Neural cell (in vitro differentiated cells): Measurements from ENCODE around the gene LAMA5. TPM values are rescaled to one million over a fixed set of nuclear protein-coding genes. Genes with fewer than 3 reads are reported as not detected.

Source experiments
- H2AFZ ChIP-seq: fragments of 200-600, 300-800 bp; sonication (generic), shearing (Covaris generic); 2 replicates; pipeline ENCODE4 v1.6.0; 2014; ENCODE audit warnings: low read depth, mild to moderate bottlenecking, antibody characterized with exemption, low read length, moderate library complexity
- H3F3A ChIP-seq: fragments of 200-600 bp; shearing (Covaris generic); 2 replicates; pipeline ENCODE4 v1.6.1; 2016; ENCODE audit warnings: mild to moderate bottlenecking, moderate library complexity, mixed read lengths, antibody characterized with exemption, low read length; ENCODE audit not compliant: insufficient read depth, poor library complexity, severe bottlenecking
- H3K27ac ChIP-seq: fragments of 200-600, 300-800 bp; sonication (generic), shearing (Covaris generic); 2 replicates; pipeline ENCODE4 v1.5.1; 2014; ENCODE audit warnings: mild to moderate bottlenecking, low read length, moderate library complexity
- H3K27me3 ChIP-seq: fragments of 300-800, 200-600 bp; sonication (generic), shearing (Covaris generic); 2 replicates; pipeline ENCODE4 v1.6.0; 2014; ENCODE audit warnings: mild to moderate bottlenecking, low read depth, low read length, moderate library complexity; ENCODE audit not compliant: insufficient read depth
- H3K36me3 ChIP-seq: fragments of 300-800, 200-600 bp; sonication (generic), shearing (Covaris generic); 2 replicates; pipeline ENCODE4 v1.5.1; 2014; ENCODE audit warnings: mild to moderate bottlenecking, antibody characterized with exemption, low read length, moderate library complexity; ENCODE audit not compliant: insufficient read depth
- H3K4me2 ChIP-seq: fragments of 300-800, 200-600 bp; sonication (generic), shearing (Covaris generic); 2 replicates; pipeline ENCODE4 v1.6.0; 2014; ENCODE audit warnings: mild to moderate bottlenecking, low read length
- H3K4me3 ChIP-seq: fragments of 300-800, 200-600 bp; sonication (generic), shearing (Covaris generic); 2 replicates; pipeline ENCODE4 v1.5.1; 2014; ENCODE audit warnings: mild to moderate bottlenecking, low read length, moderate library complexity
- H3K79me2 ChIP-seq: fragments of 200-600 bp; shearing (Covaris generic); replicated peaks from 2 replicates; pipeline ENCODE4 v1.6.0; 2014; ENCODE audit warnings: mild to moderate bottlenecking, low read length, moderate library complexity; ENCODE audit not compliant: insufficient read depth
- H3K9ac ChIP-seq: fragments of 300-800, 200-600 bp; sonication (generic), shearing (Covaris generic); 2 replicates; pipeline ENCODE4 v1.6.1; 2016; ENCODE audit warnings: mild to moderate bottlenecking, low read length, mixed read lengths
- H3K9me2 ChIP-seq: fragments of 200-600 bp; shearing (Covaris generic); 2 replicates; pipeline ENCODE4 v1.6.1; 2016; ENCODE audit warnings: mild to moderate bottlenecking, low read length, mixed read lengths; ENCODE audit not compliant: insufficient read depth
- H3K9me3 ChIP-seq: fragments of 200-600, 300-800 bp; sonication (generic), shearing (Covaris generic); 2 replicates; pipeline ENCODE4 v1.6.1; 2016; ENCODE audit warnings: mild to moderate bottlenecking, mixed run types, low read length, moderate library complexity, mixed read lengths
- H4K20me1 ChIP-seq: fragments of 200-600 bp; shearing (Covaris generic); 2 replicates; pipeline ENCODE4 v1.6.1; 2016; ENCODE audit warnings: mild to moderate bottlenecking, mixed run types; ENCODE audit not compliant: insufficient read depth
- CTCF ChIP-seq: fragments of 450-650 bp; IDR thresholded peaks from 2 replicates; pipeline ENCODE4 v1.5.1; 2014; ENCODE audit warnings: antibody characterized with exemption, mild to moderate bottlenecking, moderate library complexity; ENCODE audit not compliant: poor library complexity, severe bottlenecking
- EP300 ChIP-seq: fragments of 450-650 bp; conservative IDR thresholded peaks from 2 replicates; pipeline ENCODE4 v1.6.1; 2014; ENCODE audit warnings: antibody characterized with exemption, mild to moderate bottlenecking, moderate library complexity; ENCODE audit not compliant: poor library complexity, severe bottlenecking
- EZH2 ChIP-seq: fragments of 200-600, 300-800 bp; shearing (Covaris generic), sonication (generic); IDR thresholded peaks from 2 replicates; pipeline ENCODE4 v1.6.1; 2014; ENCODE audit warnings: antibody characterized with exemption, low read length, borderline replicate concordance, mild to moderate bottlenecking; ENCODE audit not compliant: insufficient read depth, poor library complexity, severe bottlenecking
- MXI1 ChIP-seq: fragments of 450-650 bp; conservative IDR thresholded peaks from 2 replicates; pipeline ENCODE4 v1.6.1; 2014; ENCODE audit warnings: antibody characterized with exemption, mild to moderate bottlenecking; ENCODE audit not compliant: poor library complexity, severe bottlenecking
- POLR2AphosphoS5 ChIP-seq: IDR thresholded peaks from 2 replicates; pipeline ENCODE4 v1.6.1; 2012
- RAD21 ChIP-seq: fragments of 450-650 bp; conservative IDR thresholded peaks from 2 replicates; pipeline ENCODE4 v1.6.1; 2014; ENCODE audit warnings: antibody characterized with exemption, mild to moderate bottlenecking, moderate library complexity
- REST ChIP-seq: IDR thresholded peaks from 2 replicates; pipeline ENCODE4 v1.6.1; 2012; ENCODE audit warnings: borderline replicate concordance
- SMC3 ChIP-seq: fragments of 450-650 bp; conservative IDR thresholded peaks from 2 replicates; pipeline ENCODE4 v1.6.1; 2014; ENCODE audit warnings: antibody characterized with exemption, mild to moderate bottlenecking, moderate library complexity; ENCODE audit not compliant: poor library complexity
- TAF1 ChIP-seq: IDR thresholded peaks from 2 replicates; pipeline ENCODE4 v1.6.1; 2012; ENCODE audit warnings: low read depth
- polyA plus RNA-seq: library from polyadenylated mRNA; depleted of rRNA; stranded (reverse); fragments of >200 nt; gene quantifications from 2 replicates; pipeline ENCODE4 v1.2.3, GENCODE V29; 2014

LAMA5 gene
- polyA plus RNA-seq, 1 donor from 2014 or later: 27.2 TPM

DNA sequence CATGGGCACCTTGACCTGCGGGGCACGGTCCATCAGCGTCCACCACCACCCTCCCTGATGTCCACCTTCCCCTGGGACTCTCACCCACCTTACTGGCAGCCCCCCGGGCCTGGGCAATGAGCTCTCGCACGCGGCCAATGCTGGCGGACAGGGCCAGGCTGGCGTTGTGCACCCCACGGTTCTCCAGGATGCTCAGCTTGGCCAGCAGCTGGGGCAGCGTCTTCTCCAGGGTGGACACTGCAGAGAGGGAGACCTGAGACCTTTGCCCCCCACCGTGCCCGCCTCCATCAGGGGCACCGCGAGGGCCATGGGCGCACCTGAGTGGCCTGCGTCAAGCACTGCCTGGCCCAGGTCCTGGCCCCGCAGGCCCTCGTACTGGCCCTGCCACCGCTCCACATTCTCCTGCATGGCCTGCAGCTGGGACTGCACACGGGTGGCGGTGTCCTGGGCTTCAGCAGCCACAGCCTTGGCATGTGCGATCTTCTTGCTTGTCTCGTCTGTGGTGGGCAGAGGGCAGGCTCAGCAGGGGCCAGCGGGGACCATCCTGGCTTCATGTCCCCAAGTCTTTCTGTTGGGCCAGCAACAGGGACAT, 52.3 kb downstream of the LAMA5 start:
- TF ChIP-seq REST (no peak), SMC3 (no peak), EP300 (no peak), MXI1 (no peak), CTCF (no peak), RAD21 (no peak), EZH2 (no peak), TAF1 (no peak), POLR2AphosphoS5 (no peak)

GRCh38 chr20:62314339-62314638, 52.8 kb downstream of the LAMA5 start:
- H3K9me3 ChIP-seq: no peaks in the 10 kb centered on the region
- H3K27me3 ChIP-seq: no peaks in the 10 kb centered on the region
- H3K27ac ChIP-seq: no peak overlapping the region
- H4K20me1 ChIP-seq: no peaks in the 10 kb centered on the region
- H3K36me3 ChIP-seq: no peaks in the 10 kb centered on the region
- TF ChIP-seq TAF1 (no peak), CTCF (no peak), REST (no peak), SMC3 (no peak), EP300 (no peak), POLR2AphosphoS5 (no peak), RAD21 (no peak), EZH2 (no peak), MXI1 (no peak)
- H3F3A ChIP-seq: no peaks in the 10 kb centered on the region
- no peak overlapping the region for H3K4me3 ChIP-seq
- H2AFZ ChIP-seq: no peak overlapping the region
- no peak overlapping the region for H3K9ac ChIP-seq
- no peak overlapping the region for H3K4me2 ChIP-seq
- H3K9me2 ChIP-seq: no peaks in the 10 kb centered on the region
- H3K79me2 ChIP-seq: no peaks in the 10 kb centered on the region

More for the DNA sequence above, 52.3 kb downstream of the LAMA5 start:
- H3F3A ChIP-seq: no peaks in the 10 kb centered on the region
- no peak overlapping the region for H3K27ac ChIP-seq
- H3K9me2 ChIP-seq: no peaks in the 10 kb centered on the region
- H4K20me1 ChIP-seq: no peaks in the 10 kb centered on the region
- no peak overlapping the region for H2AFZ ChIP-seq
- H3K9ac ChIP-seq: no peak overlapping the region
- H3K79me2 ChIP-seq: no peaks in the 10 kb centered on the region
- no peaks in the 10 kb centered on the region for H3K9me3 ChIP-seq
- no peaks in the 10 kb centered on the region for H3K36me3 ChIP-seq
- H3K27me3 ChIP-seq: no peaks in the 10 kb centered on the region
- no peak overlapping the region for H3K4me2 ChIP-seq
- no peak overlapping the region for H3K4me3 ChIP-seq
